Endometrial microvascular endothelial cells (primary cell): ENCODE results near the gene ARHGEF10L. TPM values are rescaled to one million over a fixed set of nuclear protein-coding genes. Genes with fewer than 3 reads are reported as not detected.
"Not testable (repeated sequence)": the region's sequence is repeated elsewhere in the genome, so short reads cannot be mapped to it uniquely, and the experiment has no call there.

Source experiments
- in situ Hi-C: cut with HindIII; loops from 2 replicates; pipeline ENCODE4 v1.10.0; 2017; ENCODE audit warnings: low sequenced_read_pairs, low pct_unique_long_range_greater_than_20kb; ENCODE audit errors: inconsistent ontology term
- total RNA-seq: library from RNA; depleted of rRNA; stranded (reverse); fragments of >200 nt; gene quantifications from one replicate; pipeline ENCODE4 v1.2.3, GENCODE V29; 2015; ENCODE audit errors: inconsistent ontology term

Gene ARHGEF10L
- total RNA-seq, 1 donor from 2014 or later = 6.1 TPM

DNA sequence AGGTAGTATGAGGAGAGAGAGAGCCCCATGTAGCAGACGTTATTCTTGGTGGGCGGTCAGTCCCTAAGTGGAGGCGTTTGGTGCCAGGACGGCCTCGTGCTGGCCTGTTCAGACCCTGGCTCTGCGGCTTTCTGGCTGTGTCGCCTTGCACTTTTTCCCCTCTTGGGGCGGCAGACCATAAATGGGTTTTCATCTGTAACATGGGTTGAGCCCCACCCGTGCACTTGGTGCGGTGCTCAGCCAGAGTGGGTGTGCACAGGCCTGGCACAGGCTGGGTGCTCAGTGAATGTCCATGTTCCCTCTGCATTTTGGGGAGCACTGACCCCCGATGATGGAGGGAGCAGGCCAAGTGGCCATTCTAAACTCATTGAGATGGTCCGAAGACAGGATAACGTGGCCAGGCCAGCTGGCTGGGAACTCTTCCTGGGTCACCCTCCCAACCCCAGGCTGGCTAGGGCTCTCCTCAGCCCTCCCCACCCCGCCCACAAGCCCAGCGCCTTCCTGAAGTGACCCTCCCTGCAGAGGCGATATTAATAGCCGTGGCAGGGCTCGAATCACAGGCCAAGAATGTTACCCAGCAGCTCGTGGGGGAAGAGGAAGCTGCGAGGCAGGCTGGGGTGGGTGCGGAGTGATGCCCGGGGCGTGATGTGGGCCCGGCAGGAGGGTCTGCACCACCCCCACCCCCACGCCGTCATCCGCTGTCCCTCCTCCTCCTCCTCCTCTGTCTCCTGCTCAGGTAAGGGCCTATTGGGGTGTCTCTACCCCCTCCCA, 78.5 kb downstream of the ARHGEF10L start:
- in situ Hi-C loops = no loop called here

DNA sequence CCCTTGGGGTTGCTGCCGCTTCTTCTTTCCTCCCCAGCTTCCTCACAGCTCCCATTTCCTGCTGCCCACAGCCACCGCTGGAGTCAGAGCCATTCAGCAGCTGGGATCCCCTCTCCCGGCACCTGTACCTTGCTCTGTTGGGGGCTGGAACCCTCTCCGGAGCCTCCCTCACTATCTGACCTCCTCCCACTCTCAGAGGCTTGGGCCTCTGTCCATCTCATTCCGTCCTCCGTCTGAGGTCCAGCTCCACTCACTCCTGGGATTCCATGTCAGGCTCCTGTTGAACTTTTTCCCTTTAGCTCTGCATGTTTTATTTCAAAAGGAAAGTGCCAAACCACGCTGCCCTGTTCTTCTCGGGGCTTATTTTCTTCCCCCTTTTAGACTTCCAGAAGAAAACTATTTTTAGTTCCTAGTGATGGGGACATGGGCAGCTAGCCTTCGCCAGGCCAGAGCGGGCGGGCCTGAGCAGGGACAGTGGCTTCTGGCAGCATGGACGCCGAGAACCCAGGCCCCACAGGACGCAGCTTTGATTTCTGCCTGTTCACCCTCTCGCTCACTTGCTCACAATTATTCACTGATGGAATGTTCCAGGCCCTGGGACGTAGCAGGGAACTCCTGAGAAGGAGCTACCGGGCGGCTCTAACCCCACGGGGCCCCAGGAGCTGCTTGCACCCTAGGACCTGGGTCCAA, 79.2 kb downstream of the ARHGEF10L start:
- in situ Hi-C loops = no loop called here

DNA sequence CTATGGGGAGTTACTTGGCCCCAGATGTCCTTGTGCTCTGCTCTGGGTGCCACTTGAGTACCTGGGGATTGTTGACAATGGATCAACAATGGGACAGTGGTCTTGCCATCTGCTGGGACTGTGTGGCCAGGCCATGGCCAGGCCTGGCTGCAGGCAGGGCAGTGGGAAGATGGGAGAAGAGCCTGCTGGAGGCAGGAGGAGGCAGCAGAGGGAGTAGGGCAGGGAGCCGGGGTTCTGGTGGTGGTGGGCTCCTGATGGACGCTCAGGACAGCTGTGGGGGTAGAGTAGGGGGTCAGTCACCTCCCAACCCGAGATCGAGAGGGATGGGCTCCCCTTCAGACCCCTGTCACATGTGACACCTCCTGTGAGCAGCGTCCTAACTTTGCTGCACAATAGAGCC, 81.0 kb downstream of the ARHGEF10L start:
- in situ Hi-C loops = no loop called here

DNA sequence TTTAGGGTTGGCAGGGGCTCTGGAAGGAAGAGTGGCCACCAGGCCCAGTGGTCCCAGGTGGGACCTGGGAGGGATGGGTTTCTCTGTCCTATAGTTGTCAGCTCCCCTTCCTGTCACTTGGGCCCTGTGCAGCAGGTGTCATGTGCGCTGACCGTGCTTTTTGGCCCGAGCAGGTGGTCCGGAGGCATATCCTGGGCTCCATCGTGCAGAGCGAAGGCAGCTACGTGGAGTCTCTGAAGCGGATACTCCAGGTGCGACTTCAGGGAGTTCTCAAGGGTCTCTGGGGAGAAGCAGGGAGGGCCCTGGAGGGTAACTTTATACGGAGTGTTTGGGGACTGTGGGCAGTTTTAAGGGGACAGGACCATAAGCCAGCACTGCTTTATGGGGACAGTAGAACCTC, 82.2 kb downstream of the ARHGEF10L start:
- in situ Hi-C loops = no loop called here

DNA sequence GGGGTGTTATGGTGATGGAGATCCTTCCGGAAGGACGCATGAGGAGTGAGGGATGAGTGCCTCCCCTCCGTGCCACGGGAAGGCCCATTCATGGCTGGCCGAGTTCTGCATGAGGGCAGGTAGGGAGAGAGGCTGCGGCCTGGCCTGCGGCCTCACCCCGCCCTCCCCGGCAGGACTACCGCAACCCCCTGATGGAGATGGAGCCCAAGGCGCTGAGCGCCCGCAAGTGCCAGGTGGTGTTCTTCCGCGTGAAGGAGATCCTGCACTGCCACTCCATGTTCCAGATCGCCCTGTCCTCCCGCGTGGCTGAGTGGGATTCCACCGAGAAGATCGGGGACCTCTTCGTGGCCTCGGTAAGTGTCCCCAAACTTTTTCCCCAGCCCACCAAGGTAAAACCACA, 83.3 kb downstream of the ARHGEF10L start:
- in situ Hi-C loops = no loop called here

DNA sequence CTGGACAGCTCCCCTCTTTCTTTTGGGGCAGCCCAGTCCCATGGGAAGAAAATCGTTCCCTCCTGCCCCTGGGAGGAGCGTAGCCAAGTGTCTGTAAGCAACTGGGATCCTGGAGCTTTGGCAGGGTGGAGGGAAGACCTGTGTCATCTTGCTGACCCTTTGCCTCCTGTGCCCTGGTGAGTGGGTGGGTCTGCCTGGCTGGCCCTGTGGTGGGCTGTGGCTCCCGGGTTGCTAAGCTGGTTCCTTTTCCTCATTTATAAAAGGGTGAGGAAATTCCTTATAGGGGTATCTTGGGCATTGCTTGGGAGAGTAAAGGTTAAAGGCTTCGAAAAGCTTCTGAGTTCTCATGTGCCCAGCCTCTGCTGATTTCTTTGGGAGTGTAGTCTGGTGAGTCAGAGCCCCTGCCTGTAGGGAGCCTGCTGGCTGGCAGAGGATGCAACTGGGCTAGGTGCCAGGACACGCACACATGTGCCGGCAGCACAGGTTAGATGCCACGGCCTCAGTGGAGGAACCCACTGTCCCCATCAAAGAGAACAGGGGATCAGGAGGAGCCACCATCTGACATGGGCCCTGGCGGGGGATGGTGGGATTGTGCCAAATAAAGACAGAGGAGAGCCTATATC, 85.2 kb downstream of the ARHGEF10L start:
- in situ Hi-C loops = no loop called here

DNA sequence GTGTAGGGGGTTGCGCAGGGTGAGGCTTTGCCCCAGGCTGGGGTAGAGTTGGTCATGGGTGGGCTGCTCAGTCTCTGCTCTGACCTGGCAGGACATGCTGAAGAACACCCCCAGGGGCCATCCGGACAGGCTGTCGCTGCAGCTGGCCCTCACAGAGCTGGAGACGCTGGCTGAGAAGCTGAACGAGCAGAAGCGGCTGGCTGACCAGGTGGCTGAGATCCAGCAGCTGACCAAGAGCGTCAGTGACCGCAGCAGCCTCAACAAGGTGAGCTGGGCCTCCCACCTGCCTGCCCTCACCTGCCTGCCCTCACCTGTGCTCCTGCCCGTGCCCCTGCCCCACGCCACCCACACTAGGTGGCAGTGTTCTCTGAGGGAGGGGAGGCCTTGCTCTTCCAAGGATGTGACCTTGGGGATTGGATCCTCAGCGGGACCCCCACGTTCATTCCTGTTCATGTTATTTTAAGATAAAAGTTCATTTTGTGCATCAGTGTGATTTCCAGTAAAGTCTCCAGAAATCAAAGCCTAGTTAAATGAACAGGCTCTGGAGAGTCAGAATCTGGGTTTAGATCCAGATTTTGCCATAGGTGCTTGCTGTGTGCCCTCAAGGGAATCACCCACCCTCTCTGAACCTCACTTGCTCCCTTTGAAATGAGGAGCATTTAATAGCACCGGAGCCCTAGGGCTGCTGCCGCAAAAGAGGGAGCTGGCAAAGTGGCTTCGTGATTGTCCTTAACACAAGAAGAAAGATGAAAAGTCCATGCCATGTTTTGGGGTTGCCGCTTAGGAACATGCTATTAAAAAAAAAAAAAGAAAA, 87.9 kb downstream of the ARHGEF10L start:
- in situ Hi-C loops = no loop called here

DNA sequence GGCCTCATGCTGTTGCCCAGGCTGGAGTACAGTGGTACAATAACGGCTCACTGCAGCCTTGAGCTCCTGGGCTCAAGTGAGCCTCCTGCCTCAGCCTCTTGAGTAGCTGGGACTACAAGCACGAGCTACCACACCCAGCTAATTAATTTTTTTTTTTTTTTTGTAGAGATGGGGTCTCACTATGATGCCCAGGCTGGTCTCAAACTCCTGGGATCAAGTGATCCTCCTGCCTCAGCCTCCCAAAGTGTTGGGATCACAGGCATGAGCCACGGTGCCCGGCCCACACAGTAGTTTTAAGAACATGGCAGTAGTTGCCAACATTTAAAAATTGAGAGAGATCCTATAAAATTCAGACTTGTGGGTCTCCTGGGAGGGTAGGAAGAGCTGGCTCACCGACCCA, 89.5 kb downstream of the ARHGEF10L start:
- in situ Hi-C loops = not testable (repeated sequence)

DNA sequence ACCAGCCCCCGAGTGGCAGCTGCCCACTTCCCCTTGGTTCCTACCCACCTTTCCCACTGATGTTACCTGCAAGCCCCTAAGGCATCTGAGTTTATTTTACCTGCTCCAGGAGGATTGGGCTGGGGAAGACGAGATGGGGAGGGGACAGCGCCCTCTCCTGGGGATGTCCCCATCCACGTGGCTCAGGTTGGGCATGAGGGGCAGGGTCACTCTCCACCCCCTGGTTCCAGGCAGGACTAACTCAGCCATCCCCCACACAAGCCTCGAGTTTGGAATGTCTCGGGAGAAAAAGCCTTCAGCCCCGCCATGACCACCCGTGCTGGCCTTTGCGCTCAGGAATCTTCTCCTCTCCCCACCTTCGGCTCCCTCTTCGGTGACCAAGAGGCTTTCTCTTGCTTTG, 90.0 kb downstream of the ARHGEF10L start:
- in situ Hi-C loops = no loop called here

DNA sequence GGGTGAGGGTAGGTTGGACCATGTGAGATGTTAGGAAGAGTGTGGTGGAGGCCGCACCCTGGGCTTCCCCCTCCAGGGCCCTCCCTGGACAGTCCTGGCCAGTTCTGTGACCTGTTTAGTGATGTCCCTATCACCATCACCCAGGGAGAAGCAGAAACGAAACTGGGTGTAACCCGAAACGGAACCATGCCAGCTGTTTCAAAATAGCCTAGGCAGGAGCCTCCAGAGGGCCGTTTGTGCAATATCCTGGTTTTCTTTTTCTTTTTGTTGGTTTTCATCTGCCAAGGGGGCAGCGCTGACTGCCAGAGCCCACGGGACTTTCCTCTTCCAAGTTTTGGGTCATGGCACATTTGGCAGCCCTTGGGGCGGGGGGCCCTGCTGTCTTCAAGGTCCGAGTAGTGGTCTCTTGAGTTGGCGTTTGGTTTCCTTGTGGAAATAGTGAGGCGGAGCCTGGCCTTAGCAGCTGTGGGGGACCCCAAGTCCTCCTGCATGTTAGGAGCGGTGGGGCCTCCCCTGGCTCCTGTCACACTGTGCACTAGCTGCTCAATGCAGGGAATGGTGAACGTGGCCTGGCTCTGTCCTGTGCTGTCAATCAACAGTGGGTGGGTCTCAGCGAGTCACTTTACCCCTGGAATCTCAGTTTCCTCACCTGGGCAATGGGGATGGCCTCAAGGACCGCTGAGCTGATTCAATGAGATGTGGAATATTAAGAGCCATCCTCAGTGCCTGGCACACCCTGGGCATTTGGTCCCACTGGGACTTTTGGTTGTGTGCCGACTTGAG, 90.7 kb downstream of the ARHGEF10L start:
- in situ Hi-C loops = no loop called here

DNA sequence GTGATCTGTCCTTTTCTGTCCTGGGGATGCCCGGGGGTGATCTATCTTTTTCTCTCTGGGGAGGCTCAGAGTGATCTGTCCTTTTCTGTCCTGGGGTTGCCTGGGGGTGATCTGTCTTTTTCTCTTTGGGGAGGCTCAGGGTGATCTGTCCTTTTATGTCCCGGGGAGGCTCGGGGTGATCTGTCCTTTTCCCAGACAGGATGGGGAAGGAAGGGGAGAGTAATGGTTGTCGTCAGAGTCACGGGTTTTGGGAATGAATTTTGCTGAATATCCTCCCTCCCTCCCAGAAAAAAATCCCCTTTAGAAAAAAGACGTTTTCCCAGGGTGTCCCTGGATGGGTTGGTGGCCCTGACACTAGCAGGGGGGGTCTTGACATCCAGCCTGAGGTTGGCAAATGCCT, 91.5 kb downstream of the ARHGEF10L start:
- in situ Hi-C loops = no loop called here

DNA sequence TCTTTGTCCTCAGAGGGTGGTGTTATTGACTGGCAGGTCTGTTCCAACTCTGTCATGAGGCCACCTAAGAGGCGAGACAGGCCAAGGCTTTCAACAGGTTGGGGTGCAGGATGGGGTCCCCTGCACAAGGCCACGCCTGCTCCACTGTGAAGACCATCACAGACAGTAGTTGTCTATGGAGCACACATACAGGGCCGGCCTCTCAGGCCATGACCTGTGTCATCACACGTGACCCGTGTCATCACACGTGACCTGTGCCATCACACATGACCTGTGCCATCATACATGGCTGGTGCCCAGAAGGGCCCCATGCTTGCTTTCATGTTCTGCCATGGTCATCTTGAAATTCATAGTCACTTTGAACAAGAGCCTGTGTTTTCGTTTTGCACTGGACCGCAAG, 91.9 kb downstream of the ARHGEF10L start:
- in situ Hi-C loops = no loop called here

DNA sequence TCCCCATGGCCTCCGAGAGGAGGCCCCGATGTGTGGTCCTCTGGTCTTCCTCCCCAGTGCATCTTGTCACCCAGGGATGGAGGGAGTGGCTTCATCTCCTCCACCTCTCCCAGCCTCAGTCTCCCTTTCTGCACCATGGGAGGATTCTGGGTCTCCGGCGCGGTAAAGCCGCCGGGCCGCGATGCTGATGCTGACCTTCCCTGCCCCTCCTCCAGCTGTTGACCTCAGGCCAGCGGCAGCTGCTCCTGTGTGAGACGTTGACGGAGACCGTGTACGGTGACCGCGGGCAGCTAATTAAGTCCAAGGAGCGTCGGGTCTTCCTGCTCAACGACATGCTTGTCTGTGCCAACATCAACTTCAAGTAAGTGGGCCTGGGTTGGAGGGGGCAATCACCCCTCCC, 92.6 kb downstream of the ARHGEF10L start:
- in situ Hi-C loops = no loop called here

DNA sequence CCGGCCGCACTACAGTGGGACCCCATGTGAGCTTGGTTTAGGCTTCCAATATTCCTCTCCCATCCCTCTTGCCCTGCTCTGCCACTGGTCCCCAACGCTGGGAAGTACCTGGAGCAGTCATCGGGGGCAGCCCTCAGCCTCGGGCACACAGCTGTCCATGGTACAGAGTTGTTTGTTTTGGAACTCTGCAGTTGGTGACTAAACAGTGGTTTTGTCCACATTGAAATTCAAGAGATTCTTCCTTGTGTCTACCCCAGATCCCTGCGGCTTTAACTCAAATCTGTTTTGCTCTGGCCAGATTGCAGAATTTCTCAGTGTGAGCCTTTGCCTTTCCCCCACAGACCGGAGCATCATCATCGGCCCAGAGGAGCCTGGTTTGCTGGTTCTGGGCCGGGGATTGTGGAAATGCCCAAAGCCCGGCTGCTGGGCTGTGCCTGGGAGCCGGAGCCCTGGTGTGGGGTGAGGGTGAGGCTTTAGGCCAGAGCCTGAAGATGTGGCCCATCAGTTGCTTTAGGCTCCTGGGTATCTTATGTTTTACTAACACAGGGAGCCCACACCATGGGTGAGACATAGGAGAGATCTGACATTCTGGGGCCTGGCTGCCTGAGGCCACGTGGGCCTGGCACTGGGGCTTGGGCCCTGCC, 93.2 kb downstream of the ARHGEF10L start:
- in situ Hi-C loops = no loop called here

DNA sequence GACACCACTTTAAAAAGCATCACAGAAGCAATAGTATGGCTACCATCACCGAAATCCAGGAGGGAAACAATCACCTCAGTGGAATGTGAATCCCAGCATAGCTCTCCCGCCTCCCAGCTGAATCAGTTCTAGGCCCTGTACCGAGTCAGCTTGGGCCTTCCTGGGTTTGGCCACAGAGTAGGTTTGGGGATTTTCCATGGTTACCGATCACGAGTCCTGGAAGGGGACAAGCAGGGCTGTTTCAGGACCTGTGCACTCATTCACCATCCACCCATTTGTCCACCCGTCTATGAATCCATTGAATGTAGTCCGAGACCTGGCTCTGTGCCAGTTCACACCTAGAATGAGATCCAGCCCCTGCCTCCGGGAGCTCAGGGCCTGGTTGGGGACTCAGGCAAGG, 94.2 kb downstream of the ARHGEF10L start:
- in situ Hi-C loops = no loop called here

DNA sequence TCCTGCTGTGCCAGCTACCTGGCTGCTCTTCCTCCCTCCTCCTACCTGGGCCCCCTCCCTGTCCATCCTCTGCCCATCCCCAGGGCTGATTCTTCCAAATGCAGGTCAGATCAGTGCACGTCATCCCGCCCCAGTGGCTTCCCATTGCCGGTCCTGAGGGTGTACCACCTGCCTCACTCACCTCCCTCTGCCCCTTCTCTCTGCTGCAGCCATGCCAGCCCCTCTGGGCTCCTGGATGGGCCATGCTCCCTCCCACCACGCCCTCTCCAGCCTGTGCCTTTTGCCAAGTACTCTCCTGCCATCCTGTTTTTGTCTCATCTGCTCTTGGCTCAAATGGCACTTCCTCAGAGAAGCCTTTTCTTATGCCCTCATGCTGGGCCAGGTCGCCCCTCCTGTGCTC, 95.8 kb downstream of the ARHGEF10L start:
- in situ Hi-C loops = no loop called here

DNA sequence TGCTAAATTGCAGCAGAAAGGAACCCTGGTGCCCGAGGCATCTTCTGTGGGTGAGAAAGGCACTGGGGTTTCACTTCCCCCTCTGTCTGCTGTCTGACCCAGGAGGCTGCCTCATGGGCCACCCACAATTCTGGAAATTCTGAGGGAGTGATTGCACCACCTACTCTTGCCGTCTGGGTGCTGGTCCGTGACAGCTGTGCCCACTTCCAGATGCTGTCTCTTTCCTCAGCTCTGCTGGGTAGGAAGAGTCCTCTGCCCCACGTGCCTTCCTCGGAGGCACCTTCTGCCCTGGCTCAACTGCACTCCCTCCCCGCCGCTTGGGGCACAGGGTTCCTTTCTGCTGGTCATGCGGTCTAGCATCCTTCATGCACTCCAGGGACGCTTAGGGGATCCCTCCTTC, 96.3 kb downstream of the ARHGEF10L start:
- in situ Hi-C loops = no loop called here

DNA sequence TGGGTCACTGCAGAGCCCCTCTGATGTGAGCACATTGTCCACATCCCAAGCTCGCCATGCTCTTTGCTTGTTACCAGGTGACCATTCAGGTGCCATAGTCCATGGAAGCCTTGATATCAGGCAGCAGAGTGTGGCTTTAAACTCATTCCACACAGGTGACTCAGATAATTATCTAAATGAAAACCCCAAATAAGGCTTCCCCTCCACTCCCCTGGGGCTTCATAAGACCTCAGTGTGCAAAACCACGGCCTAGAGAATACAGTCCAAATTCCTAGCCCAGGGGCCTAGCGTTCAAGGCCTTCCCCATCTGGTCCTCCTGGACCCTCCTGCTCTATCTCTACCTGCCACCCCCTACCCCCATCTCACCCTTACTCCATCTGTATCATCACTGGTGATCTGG, 97.1 kb downstream of the ARHGEF10L start:
- in situ Hi-C loops = no loop called here
